GM06990 (cell line): ENCODE measurements around the gene PKP2.

Experiments used
- DNase-seq: peaks from one replicate; pipeline ENCODE4 v3.0.0-alpha.2; 2011; ENCODE audit not compliant: insufficient read length; ENCODE audit errors: extremely low read depth
- H3K27me3 ChIP-seq: replicated peaks from 2 replicates; pipeline ENCODE4 v1.6.0; 2011; ENCODE audit warnings: low read length; ENCODE audit not compliant: control insufficient read depth, insufficient read depth
- H3K36me3 ChIP-seq: 2 replicates; pipeline ENCODE4 v1.5.1; 2011; ENCODE audit warnings: low read length; ENCODE audit not compliant: control insufficient read depth, insufficient read depth
- H3K4me3 ChIP-seq: replicated peaks from 2 replicates; pipeline ENCODE4 v1.5.1; 2011; ENCODE audit warnings: low read depth, mild to moderate bottlenecking, control low read depth, low read length
- TF ChIP-seq, protein P1 (sequence below): IDR thresholded peaks from 2 replicates; pipeline ENCODE4 v1.5.1; 2011; ENCODE audit warnings: low read length, control low read depth, mild to moderate bottlenecking, inconsistent platforms; ENCODE audit not compliant: insufficient read depth, poor library complexity, severe bottlenecking

PKP2 gene

DNA sequence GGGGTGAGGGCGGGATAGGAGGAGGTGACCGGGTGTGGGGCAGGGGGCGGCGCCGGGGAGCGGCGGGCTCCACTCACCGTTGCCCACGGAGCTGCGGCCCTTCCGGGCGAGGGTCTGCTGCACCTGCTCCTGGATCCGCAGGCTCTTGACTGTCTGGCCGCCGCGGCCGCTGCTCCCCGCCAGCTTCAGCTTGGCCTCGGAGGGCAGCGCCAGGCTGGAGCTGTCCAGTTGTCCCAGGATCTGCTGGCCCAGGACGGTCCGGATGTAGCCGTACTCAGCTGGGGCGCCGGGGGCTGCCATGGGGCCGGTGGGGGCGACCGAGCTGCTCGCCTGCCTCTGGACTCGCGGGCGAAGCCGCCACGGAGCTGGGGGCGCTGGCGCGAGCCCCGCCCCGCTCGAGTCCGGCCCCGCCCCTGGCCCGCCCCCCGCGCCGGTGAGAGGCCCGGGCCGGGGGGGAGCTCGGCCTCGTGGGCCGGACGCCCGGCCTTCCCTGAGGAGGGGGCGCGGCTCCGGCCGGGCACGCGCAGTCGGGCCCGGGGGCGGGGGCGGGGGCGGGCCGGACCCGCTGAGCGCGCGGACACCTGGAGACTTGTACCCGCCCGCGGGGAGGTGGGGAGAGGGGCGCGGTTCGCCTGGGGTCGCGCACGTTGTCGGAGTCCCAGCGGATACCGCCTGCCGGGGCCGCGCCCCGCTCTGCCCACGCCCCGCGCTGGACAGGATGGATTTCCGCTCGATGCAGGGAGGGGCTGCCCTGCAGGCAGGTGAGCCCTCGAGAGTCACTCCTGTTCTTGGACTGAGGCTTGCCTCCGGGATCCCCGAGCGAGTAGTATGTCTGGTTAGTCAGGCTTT is at the start of gene PKP2:
PKP2 (minus strand) TSS at position 346 of the 849 bp plus-strand sequence; CDS start at position 300, 46 bp downstream.
- DNase-seq: peak; percentile 32

DNA sequence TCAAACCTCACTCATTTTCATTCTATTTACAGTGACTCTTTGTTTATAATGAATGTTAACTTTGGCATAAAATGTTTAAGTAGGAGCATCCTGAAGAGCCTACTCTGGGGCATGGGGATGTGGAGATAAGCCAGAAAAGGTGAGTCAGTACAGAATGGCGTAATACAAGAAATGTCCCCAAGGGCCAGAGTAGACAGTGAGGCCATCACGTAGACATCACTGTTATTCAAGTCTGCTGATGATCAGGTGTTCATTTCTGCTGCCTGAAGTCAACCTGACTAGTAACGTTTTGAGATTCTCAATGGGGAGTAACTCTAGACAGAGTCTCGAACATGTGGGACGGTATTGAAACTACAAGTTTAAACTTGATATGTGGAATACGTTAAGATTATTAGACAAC is 47.6 kb upstream of the PKP2 start:
- Histone ChIP-seq H3K27me3 (no peaks in the 10 kb centered on the region), H3K36me3 (no peaks in the 10 kb centered on the region), H3K4me3 (no peak overlapping the region)
- DNase-seq: no peak
- TF ChIP-seq, protein P1, sequence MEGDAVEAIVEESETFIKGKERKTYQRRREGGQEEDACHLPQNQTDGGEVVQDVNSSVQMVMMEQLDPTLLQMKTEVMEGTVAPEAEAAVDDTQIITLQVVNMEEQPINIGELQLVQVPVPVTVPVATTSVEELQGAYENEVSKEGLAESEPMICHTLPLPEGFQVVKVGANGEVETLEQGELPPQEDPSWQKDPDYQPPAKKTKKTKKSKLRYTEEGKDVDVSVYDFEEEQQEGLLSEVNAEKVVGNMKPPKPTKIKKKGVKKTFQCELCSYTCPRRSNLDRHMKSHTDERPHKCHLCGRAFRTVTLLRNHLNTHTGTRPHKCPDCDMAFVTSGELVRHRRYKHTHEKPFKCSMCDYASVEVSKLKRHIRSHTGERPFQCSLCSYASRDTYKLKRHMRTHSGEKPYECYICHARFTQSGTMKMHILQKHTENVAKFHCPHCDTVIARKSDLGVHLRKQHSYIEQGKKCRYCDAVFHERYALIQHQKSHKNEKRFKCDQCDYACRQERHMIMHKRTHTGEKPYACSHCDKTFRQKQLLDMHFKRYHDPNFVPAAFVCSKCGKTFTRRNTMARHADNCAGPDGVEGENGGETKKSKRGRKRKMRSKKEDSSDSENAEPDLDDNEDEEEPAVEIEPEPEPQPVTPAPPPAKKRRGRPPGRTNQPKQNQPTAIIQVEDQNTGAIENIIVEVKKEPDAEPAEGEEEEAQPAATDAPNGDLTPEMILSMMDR: no peak

More for the DNA sequence above, at the start of gene PKP2:
- no peak within 1 kb of the TSS for H3K4me3 ChIP-seq
- no peaks in the 10 kb centered on the region for H3K36me3 ChIP-seq
- H3K27me3 ChIP-seq: no peaks in the 10 kb centered on the region; the same call in 1 of the 2 replicates
- TF ChIP-seq, protein P1: no peak

DNA sequence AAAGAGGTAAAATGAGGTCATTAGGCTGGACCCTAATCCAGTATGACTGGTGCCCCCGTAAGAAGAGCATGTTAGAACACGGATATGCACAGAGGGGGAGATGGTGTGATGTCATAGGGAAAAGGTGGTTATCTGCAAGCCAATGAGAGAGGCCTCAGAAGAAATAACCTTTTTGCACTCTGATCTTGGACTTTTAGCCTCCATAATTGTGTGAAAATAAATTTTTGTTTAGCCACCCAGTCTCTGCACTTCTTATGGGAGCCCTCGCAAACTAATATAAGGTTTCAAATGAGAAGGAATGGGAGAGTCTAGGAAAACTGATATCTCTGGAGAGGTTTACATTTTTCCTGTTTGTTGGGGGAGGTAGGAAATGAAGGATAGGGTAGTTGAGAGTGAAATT is 43.2 kb upstream of the PKP2 start:
- H3K27me3 ChIP-seq: no peaks in the 10 kb centered on the region
- TF ChIP-seq, protein P1: no peak
- H3K36me3 ChIP-seq: no peaks in the 10 kb centered on the region
- DNase-seq: no peak
- H3K4me3 ChIP-seq: no peak overlapping the region

DNA sequence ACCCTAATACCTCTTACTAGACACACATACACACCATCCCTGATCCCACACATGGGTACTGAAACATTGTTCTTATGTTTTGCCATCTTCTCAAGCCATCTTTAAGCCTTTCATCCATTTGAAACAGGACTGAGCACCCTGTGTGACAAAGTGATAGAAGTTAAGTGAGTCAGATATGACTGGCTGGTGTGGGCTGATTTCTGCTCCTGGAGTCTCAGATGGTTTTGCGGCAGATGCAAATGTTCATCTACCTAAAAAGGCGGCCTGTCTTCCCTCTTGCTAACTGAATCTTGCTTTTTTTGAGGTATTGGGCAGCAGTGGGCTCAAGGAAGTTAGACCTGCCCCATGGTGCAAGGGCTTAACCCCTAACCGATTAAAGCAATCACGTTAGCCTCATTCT is 30.4 kb upstream of the PKP2 start:
- no peak overlapping the region for H3K4me3 ChIP-seq
- DNase-seq: no peak
- H3K27me3 ChIP-seq: no peaks in the 10 kb centered on the region
- H3K36me3 ChIP-seq: no peaks in the 10 kb centered on the region
- TF ChIP-seq, protein P1: no peak

DNA sequence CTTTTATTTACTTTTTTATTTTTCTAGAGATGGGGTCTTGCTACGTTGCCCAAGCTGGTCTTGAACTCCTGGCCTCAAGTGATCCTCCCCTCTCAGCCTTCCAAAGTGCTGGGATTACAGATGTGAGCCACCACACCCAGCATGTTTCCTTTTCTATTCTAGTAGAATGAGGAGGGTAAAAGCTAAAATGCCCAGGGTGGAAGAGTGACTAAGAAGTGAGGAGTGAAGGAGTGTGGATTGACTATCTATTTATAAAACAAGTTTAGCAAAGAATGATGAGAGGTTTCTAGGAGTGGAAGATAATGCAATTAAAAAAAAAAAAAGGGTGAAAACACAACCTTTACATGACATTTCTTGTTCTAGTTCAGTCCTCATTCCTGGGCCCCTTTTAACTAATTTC is 29.8 kb upstream of the PKP2 start:
- Histone ChIP-seq H3K27me3 (no peaks in the 10 kb centered on the region), H3K36me3 (no peaks in the 10 kb centered on the region), H3K4me3 (no peak overlapping the region)
- no peak for DNase-seq
- TF ChIP-seq, protein P1: no peak
